ENCODE results near the gene HAX1. TPM values are rescaled to one million over a fixed set of nuclear protein-coding genes. Genes with fewer than 3 reads are reported as not detected.
"Not testable (repeated sequence)": the region's sequence is repeated elsewhere in the genome, so short reads cannot be mapped to it uniquely, and the experiment has no call there.

Gene HAX1
- total RNA-seq, 1 donor from 2014 or later: 34.7 TPM

GRCh38 chr1:154276797-154277196 is 4.4 kb downstream of the HAX1 start:
- no peak for DNase-seq (ENCODE audit: low spot score in 2 of 2, unreplicated experiment in 2 of 2)
- no peak overlapping the region for H3K4me3 Mint-ChIP-seq
- peaks cover 7% of the 10 kb centered on the region for H3K36me3 Mint-ChIP-seq
- H3K9me3 Mint-ChIP-seq: no peaks in the 10 kb centered on the region
- no peak for TF ChIP-seq CTCF (IDR thresholded peaks at IDR 0.05; ENCODE audit: unreplicated experiment)
- no peak overlapping the region for H3K27ac Mint-ChIP-seq
- peaks cover 16% of the 10 kb centered on the region for H3K4me1 Mint-ChIP-seq
- no peaks in the 10 kb centered on the region for H3K27me3 Mint-ChIP-seq (ENCODE audit: low read depth)

- H3K4me1 Mint-ChIP-seq; H3K4me3 Mint-ChIP-seq; DNase-seq (ENCODE audit: low spot score in 2 of 2, unreplicated experiment in 2 of 2); H3K27ac Mint-ChIP-seq; H3K9me3 Mint-ChIP-seq; H3K27me3 Mint-ChIP-seq (ENCODE audit: low read depth); H3K36me3 Mint-ChIP-seq: not testable (repeated sequence)
These were observed 15.2 kb downstream of the HAX1 start for GRCh38 chr1:154287591-154287990.

DNA sequence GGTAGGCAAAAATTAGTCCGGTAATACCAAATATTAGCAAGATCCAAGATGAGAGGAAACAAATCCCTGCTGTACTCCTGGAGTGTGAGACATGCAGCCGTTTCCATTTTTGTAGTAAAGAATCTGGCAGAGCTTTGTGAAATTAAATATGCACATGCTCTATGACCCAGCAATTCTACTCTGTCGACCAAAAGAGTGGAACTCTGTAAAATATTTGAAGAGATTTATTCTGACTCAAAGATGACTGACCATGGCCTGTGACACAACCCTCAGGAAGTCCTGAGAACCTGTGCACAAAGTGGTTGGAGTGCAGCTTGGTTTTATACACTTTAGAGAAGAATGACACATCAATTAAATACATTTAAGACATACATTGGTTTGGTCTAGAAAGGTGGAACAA is 16.2 kb downstream of the HAX1 start:
- no peak overlapping the region for H3K27ac Mint-ChIP-seq
- no peaks in the 10 kb centered on the region for H3K36me3 Mint-ChIP-seq
- peaks cover 4% of the 10 kb centered on the region for H3K4me1 Mint-ChIP-seq
- H3K9me3 Mint-ChIP-seq: peaks cover 5% of the 10 kb centered on the region
- H3K27me3 Mint-ChIP-seq (ENCODE audit: low read depth): no peaks in the 10 kb centered on the region
- no peak overlapping the region for H3K4me3 Mint-ChIP-seq
- DNase-seq (ENCODE audit: low spot score in 2 of 2, unreplicated experiment in 2 of 2): no peak
- no peak for TF ChIP-seq CTCF (IDR thresholded peaks at IDR 0.05; ENCODE audit: unreplicated experiment)

GRCh38 chr1:154290921-154291320 is 18.5 kb downstream of the HAX1 start:
- Mint-ChIP-seq H3K27me3 (ENCODE audit: low read depth) (no peaks in the 10 kb centered on the region), H3K4me3 (no peak overlapping the region), H3K4me1 (peaks cover 4% of the 10 kb centered on the region), H3K9me3 (peaks cover 19% of the 10 kb centered on the region), H3K36me3 (peaks cover 3% of the 10 kb centered on the region), H3K27ac (no peak overlapping the region)
- no peak for DNase-seq (ENCODE audit: low spot score in 2 of 2, unreplicated experiment in 2 of 2)
- no peak for TF ChIP-seq CTCF (IDR thresholded peaks at IDR 0.05; ENCODE audit: unreplicated experiment)

- TF ChIP-seq CTCF (IDR thresholded peaks at IDR 0.05; ENCODE audit: unreplicated experiment): no peak
- Mint-ChIP-seq H3K4me3 (no peak overlapping the region), H3K4me1 (peaks cover 4% of the 10 kb centered on the region), H3K9me3 (peaks cover 26% of the 10 kb centered on the region), H3K27me3 (ENCODE audit: low read depth) (no peaks in the 10 kb centered on the region), H3K36me3 (peaks cover 3% of the 10 kb centered on the region), H3K27ac (no peak overlapping the region)
- no peak for DNase-seq (ENCODE audit: low spot score in 2 of 2, unreplicated experiment in 2 of 2)
These were observed 23.2 kb downstream of the HAX1 start for GRCh38 chr1:154295408-154296235.

GRCh38 chr1:154301582-154301981 is 29.2 kb downstream of the HAX1 start:
- Mint-ChIP-seq H3K9me3 (peaks cover 7% of the 10 kb centered on the region), H3K4me1 (no peaks in the 10 kb centered on the region), H3K27me3 (ENCODE audit: low read depth) (peaks cover 16% of the 10 kb centered on the region), H3K4me3 (no peak overlapping the region), H3K36me3 (no peaks in the 10 kb centered on the region), H3K27ac (no peak overlapping the region)
- no peak for DNase-seq (ENCODE audit: low spot score in 2 of 2, unreplicated experiment in 2 of 2)
- no peak for TF ChIP-seq CTCF (IDR thresholded peaks at IDR 0.05; ENCODE audit: unreplicated experiment)

Data from mesothelial cell of epicardium (in vitro differentiated cells).